ENCODE measurements around the gene STEAP3. TPM values are rescaled to one million over a fixed set of nuclear protein-coding genes. Genes with fewer than 3 reads are reported as not detected.

The STEAP3 gene
- total and polyA plus RNA-seq, 8 donors, result 6.6 to 28.2 (median 19.5) TPM

- Histone ChIP-seq H3K36me3 (no peaks in the 10 kb centered on the region), H3K27me3 (no peaks in the 10 kb centered on the region), H3K27ac (no peak overlapping the region), H3K9me3 (no peaks in the 10 kb centered on the region), H3K4me3 (no peak overlapping the region), H3K4me1 (peaks cover 0 to 14% (median 3%) of the 10 kb centered on the region in 3 donors)
- DNase-seq (no peak), FAIRE-seq (no peak), ATAC-seq (no peak)
- intact Hi-C loops (cut with DNase I), result no loop called here
- 88 to 96% methylated on average over 5 of the region's 5 CpGs for WGBS, 2 donors
- no peak for TF ChIP-seq CTCF (IDR thresholded peaks at IDR 0.05)
Observed at GRCh38 chr2:119228136-119228535, 4.5 kb downstream of the STEAP3 start.

GRCh38 chr2:119228964-119229363, 5.3 kb downstream of the STEAP3 start:
- intact Hi-C loops (cut with DNase I), result no loop called here
- FAIRE-seq, result no peak
- no peaks in the 10 kb centered on the region for H3K9me3 ChIP-seq

GRCh38 chr2:119229716-119230115, 6.1 kb downstream of the STEAP3 start:
- Histone ChIP-seq H3K4me3 (no peak overlapping the region), H3K9me3 (no peaks in the 10 kb centered on the region), H3K36me3 (no peaks in the 10 kb centered on the region), H3K27me3 (no peaks in the 10 kb centered on the region), H3K4me1 (peaks cover 0 to 14% (median 6%) of the 10 kb centered on the region in 3 donors), H3K27ac (no peak overlapping the region)
- no peak for TF ChIP-seq CTCF (IDR thresholded peaks at IDR 0.05)
- DNase-seq (peak in 1 of 6 donors; percentile 17), ATAC-seq (no peak), FAIRE-seq (no peak)
- 62 to 64% methylated on average over 3 of the region's 3 CpGs for whole genome bisulfite sequencing, 2 donors
- intact Hi-C loops (cut with DNase I), result no loop called here

More at GRCh38 chr2:119228964-119229363, 5.3 kb downstream of the STEAP3 start:
- no peaks in the 10 kb centered on the region for H3K36me3 ChIP-seq
- no peaks in the 10 kb centered on the region for H3K27me3 ChIP-seq
- DNase-seq (no peak), ATAC-seq (no peak)
- H3K4me1 ChIP-seq, result peaks cover 0 to 14% (median 6%) of the 10 kb centered on the region in 3 donors
- WGBS, 2 donors, result 93 to 96% methylated on average over 7 of the region's 7 CpGs
- no peak overlapping the region for H3K27ac ChIP-seq
- no peak overlapping the region for H3K4me3 ChIP-seq
- no peak for TF ChIP-seq CTCF (IDR thresholded peaks at IDR 0.05)

GRCh38 chr2:119230219-119231185, 6.9 kb downstream of the STEAP3 start:
- Histone ChIP-seq H3K4me3 (no peak overlapping the region), H3K27me3 (no peaks in the 10 kb centered on the region), H3K9me3 (no peaks in the 10 kb centered on the region), H3K27ac (no peak overlapping the region), H3K4me1 (peaks cover 0 to 9% (median 6%) of the 10 kb centered on the region in 3 donors), H3K36me3 (no peaks in the 10 kb centered on the region)
- FAIRE-seq, result no peak
- ATAC-seq, result no peak
- TF ChIP-seq CTCF (IDR thresholded peaks at IDR 0.05), result no peak
- intact Hi-C loops (cut with DNase I), result no loop called here
- DNase-seq, result peak in 1 of 6 donors; percentile 47
- WGBS, 2 donors, result 71 to 72% methylated on average over 28 of the region's 28 CpGs
